Activated naive CD8-positive, alpha-beta T cell treated with anti-CD3 and anti-CD28 coated beads, Interleukin-2, amount 50 U/mL, for 24 hours (primary cell): ENCODE data around the gene ETV6.

ENCODE experiments used
- ATAC-seq: fragments of 150-1000 bp; cut with Tn5 transposase; one replicate; pipeline ENCODE4 v1.10.0; 2021
- DNase-seq: peaks from one replicate; pipeline ENCODE4 v3.0.0; 2021
- H3K27ac Mint-ChIP-seq: one replicate; pipeline ENCODE4 v1.8.0; 2021; ENCODE audit warnings: mild to moderate bottlenecking, mixed read lengths
- H3K27me3 Mint-ChIP-seq: one replicate; pipeline ENCODE4 v1.8.0; 2021; ENCODE audit warnings: mixed read lengths
- H3K36me3 Mint-ChIP-seq: one replicate; pipeline ENCODE4 v1.8.0; 2021; ENCODE audit warnings: low read depth, mixed read lengths
- H3K4me1 Mint-ChIP-seq: one replicate; pipeline ENCODE4 v1.8.0; 2021; ENCODE audit warnings: mixed read lengths
- H3K4me3 Mint-ChIP-seq: one replicate; pipeline ENCODE4 v1.8.0; 2021; ENCODE audit warnings: mild to moderate bottlenecking, moderate library complexity, mixed read lengths
- H3K9me3 Mint-ChIP-seq: one replicate; pipeline ENCODE4 v1.8.0; 2021; ENCODE audit warnings: mixed read lengths

ETV6 gene

GRCh38 chr12:11718768-11719253 is 69.3 kb downstream of the ETV6 start:
- no peak overlapping the region for H3K27ac Mint-ChIP-seq
- H3K27me3 Mint-ChIP-seq: no peaks in the 10 kb centered on the region
- H3K9me3 Mint-ChIP-seq: no peaks in the 10 kb centered on the region
- DNase-seq: no peak
- H3K36me3 Mint-ChIP-seq: peaks cover 21% of the 10 kb centered on the region
- no peak for ATAC-seq
- peaks cover 31% of the 10 kb centered on the region for H3K4me1 Mint-ChIP-seq
- H3K4me3 Mint-ChIP-seq: no peak overlapping the region

- no peak overlapping the region for H3K4me3 Mint-ChIP-seq
- peak; percentile 57 for DNase-seq
- H3K9me3 Mint-ChIP-seq: no peaks in the 10 kb centered on the region
- H3K36me3 Mint-ChIP-seq: peaks cover 16% of the 10 kb centered on the region
- H3K4me1 Mint-ChIP-seq: peaks cover 28% of the 10 kb centered on the region
- peak; percentile 93 for ATAC-seq
- peak overlapping the region; percentile 1 for H3K27ac Mint-ChIP-seq
- H3K27me3 Mint-ChIP-seq: no peaks in the 10 kb centered on the region
Observed at GRCh38 chr12:11719678-11720099, 70.2 kb downstream of the ETV6 start.

- Mint-ChIP-seq H3K27ac (no peak overlapping the region), H3K27me3 (no peaks in the 10 kb centered on the region), H3K9me3 (peaks cover 5% of the 10 kb centered on the region), H3K4me3 (no peak overlapping the region), H3K4me1 (peaks cover 49% of the 10 kb centered on the region), H3K36me3 (peaks cover 11% of the 10 kb centered on the region)
- ATAC-seq (no peak), DNase-seq (no peak)
Observed at GRCh38 chr12:11722071-11722470, 72.6 kb downstream of the ETV6 start.

GRCh38 chr12:11722578-11723138 is 73.2 kb downstream of the ETV6 start:
- H3K27ac Mint-ChIP-seq: no peak overlapping the region
- peaks cover 5% of the 10 kb centered on the region for H3K9me3 Mint-ChIP-seq
- DNase-seq (no peak), ATAC-seq (no peak)
- no peak overlapping the region for H3K4me3 Mint-ChIP-seq
- peaks cover 54% of the 10 kb centered on the region for H3K4me1 Mint-ChIP-seq
- H3K36me3 Mint-ChIP-seq: peaks cover 9% of the 10 kb centered on the region
- H3K27me3 Mint-ChIP-seq: no peaks in the 10 kb centered on the region

- DNase-seq: no peak
- H3K4me1 Mint-ChIP-seq: peaks cover 59% of the 10 kb centered on the region
- no peak for ATAC-seq
- peaks cover 5% of the 10 kb centered on the region for H3K9me3 Mint-ChIP-seq
- H3K27ac Mint-ChIP-seq: no peak overlapping the region
- no peak overlapping the region for H3K4me3 Mint-ChIP-seq
- no peaks in the 10 kb centered on the region for H3K27me3 Mint-ChIP-seq
- H3K36me3 Mint-ChIP-seq: peaks cover 7% of the 10 kb centered on the region
Observed at GRCh38 chr12:11723993-11724392, 74.5 kb downstream of the ETV6 start.

- DNase-seq (no peak), ATAC-seq (no peak)
- Mint-ChIP-seq H3K4me1 (peaks cover 59% of the 10 kb centered on the region), H3K36me3 (peaks cover 9% of the 10 kb centered on the region), H3K27ac (no peak overlapping the region), H3K9me3 (peaks cover 5% of the 10 kb centered on the region), H3K27me3 (no peaks in the 10 kb centered on the region), H3K4me3 (no peak overlapping the region)
Observed at GRCh38 chr12:11724888-11725311, 75.4 kb downstream of the ETV6 start.

GRCh38 chr12:11725686-11726085 is 76.2 kb downstream of the ETV6 start:
- ATAC-seq (no peak), DNase-seq (no peak)
- Mint-ChIP-seq H3K9me3 (peaks cover 5% of the 10 kb centered on the region), H3K27me3 (no peaks in the 10 kb centered on the region), H3K27ac (peak overlapping the region; percentile 12), H3K4me1 (peaks cover 62% of the 10 kb centered on the region), H3K4me3 (no peak overlapping the region), H3K36me3 (peaks cover 9% of the 10 kb centered on the region)

- Mint-ChIP-seq H3K4me1 (peaks cover 69% of the 10 kb centered on the region), H3K9me3 (peaks cover 5% of the 10 kb centered on the region), H3K4me3 (no peak overlapping the region), H3K36me3 (peaks cover 7% of the 10 kb centered on the region), H3K27me3 (no peaks in the 10 kb centered on the region), H3K27ac (peak overlapping the region; percentile 70)
- DNase-seq (no peak), ATAC-seq (peak; percentile 58)
Observed at GRCh38 chr12:11726659-11727058, 77.2 kb downstream of the ETV6 start.

GRCh38 chr12:11727133-11727664 is 77.7 kb downstream of the ETV6 start:
- DNase-seq: peak; percentile 45
- Mint-ChIP-seq H3K27ac (peak overlapping the region; percentile 70), H3K27me3 (no peaks in the 10 kb centered on the region), H3K4me3 (peak overlapping the region; percentile 25), H3K36me3 (peaks cover 7% of the 10 kb centered on the region), H3K9me3 (peaks cover 5% of the 10 kb centered on the region), H3K4me1 (peaks cover 74% of the 10 kb centered on the region)
- ATAC-seq: peak; percentile 64

GRCh38 chr12:11728154-11728755 is 78.8 kb downstream of the ETV6 start:
- Mint-ChIP-seq H3K4me3 (no peak overlapping the region), H3K4me1 (peaks cover 83% of the 10 kb centered on the region), H3K27ac (no peak overlapping the region)

GRCh38 chr12:11729008-11729407 is 79.5 kb downstream of the ETV6 start:
- H3K27me3 Mint-ChIP-seq: no peaks in the 10 kb centered on the region
- H3K4me3 Mint-ChIP-seq: no peak overlapping the region
- peak overlapping the region; percentile 30 for H3K27ac Mint-ChIP-seq
- H3K4me1 Mint-ChIP-seq: peaks cover 88% of the 10 kb centered on the region
- ATAC-seq (no peak), DNase-seq (no peak)
- H3K36me3 Mint-ChIP-seq: peaks cover 13% of the 10 kb centered on the region
- H3K9me3 Mint-ChIP-seq: peaks cover 5% of the 10 kb centered on the region

More at GRCh38 chr12:11728154-11728755, 78.8 kb downstream of the ETV6 start:
- Mint-ChIP-seq H3K27me3 (no peaks in the 10 kb centered on the region), H3K36me3 (peaks cover 9% of the 10 kb centered on the region), H3K9me3 (peaks cover 5% of the 10 kb centered on the region)
- ATAC-seq (no peak), DNase-seq (no peak)

GRCh38 chr12:11729439-11730150 is 80.1 kb downstream of the ETV6 start:
- peaks cover 14% of the 10 kb centered on the region for H3K36me3 Mint-ChIP-seq
- ATAC-seq (no peak), DNase-seq (no peak)
- H3K4me1 Mint-ChIP-seq: peaks cover 87% of the 10 kb centered on the region
- H3K9me3 Mint-ChIP-seq: peaks cover 5% of the 10 kb centered on the region
- no peaks in the 10 kb centered on the region for H3K27me3 Mint-ChIP-seq
- H3K4me3 Mint-ChIP-seq: no peak overlapping the region
- peak overlapping the region; percentile 30 for H3K27ac Mint-ChIP-seq

- Mint-ChIP-seq H3K4me1 (peaks cover 87% of the 10 kb centered on the region), H3K27ac (peak overlapping the region; percentile 73), H3K36me3 (peaks cover 14% of the 10 kb centered on the region), H3K9me3 (peaks cover 5% of the 10 kb centered on the region), H3K4me3 (no peak overlapping the region), H3K27me3 (no peaks in the 10 kb centered on the region)
- no peak for ATAC-seq
- DNase-seq: no peak
Observed at GRCh38 chr12:11730299-11731041, 81.0 kb downstream of the ETV6 start.

GRCh38 chr12:11731042-11731357 is 81.5 kb downstream of the ETV6 start:
- Mint-ChIP-seq H3K4me1 (peaks cover 84% of the 10 kb centered on the region), H3K36me3 (peaks cover 11% of the 10 kb centered on the region), H3K27me3 (no peaks in the 10 kb centered on the region), H3K9me3 (peaks cover under 1% of the 10 kb centered on the region), H3K27ac (peak overlapping the region; percentile 73), H3K4me3 (no peak overlapping the region)
- peak; percentile 25 for ATAC-seq
- no peak for DNase-seq
